T-helper 1 cell treated with Interleukin-12 subunit alpha and Interleukin-12 subunit beta and Interleukin-4 antibody, amounts not matched to agents 30 μg/mL and 1 μg/mL, for 36 hours (primary cell): ENCODE results near the gene FBXO45.
"Not testable (repeated sequence)": the region's sequence is repeated elsewhere in the genome, so short reads cannot be mapped to it uniquely, and the experiment has no call there.

ENCODE experiments used
- H3K27ac Mint-ChIP-seq: one replicate; pipeline ENCODE4 v1.8.0; 2021; ENCODE audit warnings: mild to moderate bottlenecking, mixed read lengths
- H3K27me3 Mint-ChIP-seq: one replicate; pipeline ENCODE4 v1.8.0; 2021; ENCODE audit warnings: low read depth, mixed read lengths
- H3K36me3 Mint-ChIP-seq: one replicate; pipeline ENCODE4 v1.8.0; 2021; ENCODE audit warnings: low read depth, mixed read lengths
- H3K4me1 Mint-ChIP-seq: one replicate; pipeline ENCODE4 v1.8.0; 2021; ENCODE audit warnings: low read depth, mixed read lengths
- H3K4me3 Mint-ChIP-seq: one replicate; pipeline ENCODE4 v1.8.0; 2021; ENCODE audit warnings: mild to moderate bottlenecking, moderate library complexity, mixed read lengths
- H3K9me3 Mint-ChIP-seq: one replicate; pipeline ENCODE4 v1.8.0; 2021; ENCODE audit warnings: mixed read lengths

Gene FBXO45

GRCh38 chr3:196634829-196635228, 66.4 kb downstream of the FBXO45 start:
- Mint-ChIP-seq H3K36me3 (no peaks in the 10 kb centered on the region), H3K27me3 (no peaks in the 10 kb centered on the region), H3K4me3 (no peak overlapping the region), H3K27ac (peak overlapping the region; percentile 71), H3K9me3 (no peaks in the 10 kb centered on the region), H3K4me1 (peaks cover 55% of the 10 kb centered on the region)

GRCh38 chr3:196636369-196637349, 68.2 kb downstream of the FBXO45 start:
- Mint-ChIP-seq H3K4me3 (no peak overlapping the region), H3K27ac (peak overlapping the region; percentile 49), H3K36me3 (peaks cover 3% of the 10 kb centered on the region), H3K4me1 (peaks cover 54% of the 10 kb centered on the region), H3K9me3 (no peaks in the 10 kb centered on the region), H3K27me3 (no peaks in the 10 kb centered on the region)

GRCh38 chr3:196637941-196638340, 69.5 kb downstream of the FBXO45 start:
- Mint-ChIP-seq H3K4me3 (peak overlapping the region; percentile 51), H3K27ac (peak overlapping the region; percentile 23), H3K4me1 (peaks cover 56% of the 10 kb centered on the region)
- H3K9me3 Mint-ChIP-seq, H3K36me3 Mint-ChIP-seq, H3K27me3 Mint-ChIP-seq: not testable (repeated sequence)
